Measurements from ENCODE around the gene STK35.

Gene STK35

GRCh38 chr20:2086177-2086979 is 15.2 kb upstream of the STK35 start:
- no peak for TF ChIP-seq YY1 (IDR thresholded peaks at IDR 0.05; ENCODE audit: low read depth)
- no peak for TF ChIP-seq RAD21 (IDR thresholded peaks at IDR 0.05; ENCODE audit: low read depth)
- no peak for TF ChIP-seq CREB1 (IDR thresholded peaks at IDR 0.05; ENCODE audit: low read depth)
- TF ChIP-seq REST (IDR thresholded peaks at IDR 0.05; ENCODE audit: low read depth): no peak
- no peak for TF ChIP-seq EP300 (IDR thresholded peaks at IDR 0.05; ENCODE audit: borderline replicate concordance)
- no peak for TF ChIP-seq NFIC (IDR thresholded peaks at IDR 0.05)
- no peak for TF ChIP-seq MAX (IDR thresholded peaks at IDR 0.05)
- no peak for TF ChIP-seq FOXM1 (IDR thresholded peaks at IDR 0.05; ENCODE audit: borderline replicate concordance, low read depth)
- TF ChIP-seq USF1 (IDR thresholded peaks at IDR 0.05): no peak
- no peak for TF ChIP-seq ZBTB7A (IDR thresholded peaks at IDR 0.05; ENCODE audit: low read depth)
- no peak for TF ChIP-seq CEBPB (IDR thresholded peaks at IDR 0.05)
- no peak for TF ChIP-seq TAF1 (IDR thresholded peaks at IDR 0.05; ENCODE audit: low read depth)
- no peak for TF ChIP-seq EGR1 (IDR thresholded peaks at IDR 0.05)
- no peak for TF ChIP-seq TCF12 (IDR thresholded peaks at IDR 0.05; ENCODE audit: low read depth)
- TF ChIP-seq TEAD4 (IDR thresholded peaks at IDR 0.05): no peak

GRCh38 chr20:2086980-2087377 is 14.6 kb upstream of the STK35 start:
- TF ChIP-seq REST (IDR thresholded peaks at IDR 0.05; ENCODE audit: low read depth): no peak
- no peak for TF ChIP-seq TAF1 (IDR thresholded peaks at IDR 0.05; ENCODE audit: low read depth)
- no peak for TF ChIP-seq ZBTB7A (IDR thresholded peaks at IDR 0.05; ENCODE audit: low read depth)
- TF ChIP-seq EP300 (IDR thresholded peaks at IDR 0.05; ENCODE audit: borderline replicate concordance): no peak
- no peak for TF ChIP-seq EGR1 (IDR thresholded peaks at IDR 0.05)
- TF ChIP-seq TEAD4 (IDR thresholded peaks at IDR 0.05): no peak
- TF ChIP-seq CREB1 (IDR thresholded peaks at IDR 0.05; ENCODE audit: low read depth): no peak
- no peak for TF ChIP-seq USF1 (IDR thresholded peaks at IDR 0.05)
- no peak for TF ChIP-seq RAD21 (IDR thresholded peaks at IDR 0.05; ENCODE audit: low read depth)
- no peak for TF ChIP-seq YY1 (IDR thresholded peaks at IDR 0.05; ENCODE audit: low read depth)
- no peak for TF ChIP-seq CEBPB (IDR thresholded peaks at IDR 0.05)
- TF ChIP-seq FOXM1 (IDR thresholded peaks at IDR 0.05; ENCODE audit: borderline replicate concordance, low read depth): no peak
- TF ChIP-seq MAX (IDR thresholded peaks at IDR 0.05): no peak
- no peak for TF ChIP-seq NFIC (IDR thresholded peaks at IDR 0.05)
- TF ChIP-seq TCF12 (IDR thresholded peaks at IDR 0.05; ENCODE audit: low read depth): no peak

GRCh38 chr20:2088891-2089290 is 12.7 kb upstream of the STK35 start:
- no peak for TF ChIP-seq NFIC (IDR thresholded peaks at IDR 0.05)
- TF ChIP-seq USF1 (IDR thresholded peaks at IDR 0.05): no peak
- no peak for TF ChIP-seq CREB1 (IDR thresholded peaks at IDR 0.05; ENCODE audit: low read depth)
- TF ChIP-seq CEBPB (IDR thresholded peaks at IDR 0.05): no peak
- no peak for TF ChIP-seq TAF1 (IDR thresholded peaks at IDR 0.05; ENCODE audit: low read depth)
- TF ChIP-seq FOXM1 (IDR thresholded peaks at IDR 0.05; ENCODE audit: borderline replicate concordance, low read depth): no peak
- no peak for TF ChIP-seq YY1 (IDR thresholded peaks at IDR 0.05; ENCODE audit: low read depth)
- no peak for TF ChIP-seq MAX (IDR thresholded peaks at IDR 0.05)
- TF ChIP-seq RAD21 (IDR thresholded peaks at IDR 0.05; ENCODE audit: low read depth): no peak
- TF ChIP-seq EGR1 (IDR thresholded peaks at IDR 0.05): no peak
- TF ChIP-seq TCF12 (IDR thresholded peaks at IDR 0.05; ENCODE audit: low read depth): no peak
- TF ChIP-seq ZBTB7A (IDR thresholded peaks at IDR 0.05; ENCODE audit: low read depth): no peak
- TF ChIP-seq REST (IDR thresholded peaks at IDR 0.05; ENCODE audit: low read depth): no peak
- no peak for TF ChIP-seq TEAD4 (IDR thresholded peaks at IDR 0.05)
- TF ChIP-seq EP300 (IDR thresholded peaks at IDR 0.05; ENCODE audit: borderline replicate concordance): no peak

All from Ishikawa (cell line).